ENCODE data around the gene PODN.

Gene PODN

GRCh38 chr1:53125623-53126360 lies 63.8 kb downstream of the PODN start:
- H3K9ac ChIP-seq (ENCODE audit: low read length): no peak overlapping the region
- no peak overlapping the region for H3K4me2 ChIP-seq (ENCODE audit: low read depth, low read length)
- H2AFZ ChIP-seq (ENCODE audit: low read length): no peak overlapping the region
- no peaks in the 10 kb centered on the region for H3F3A ChIP-seq (ENCODE audit: insufficient read depth, low read length)
- no peaks in the 10 kb centered on the region for H3K9me3 ChIP-seq (replicated peaks; ENCODE audit: insufficient read depth, low read length)
- no peaks in the 10 kb centered on the region for H3K27me3 ChIP-seq (replicated peaks; ENCODE audit: insufficient read depth, low read length)
- H3K79me2 ChIP-seq (ENCODE audit: low read length): no peaks in the 10 kb centered on the region
- H3K36me3 ChIP-seq (replicated peaks; ENCODE audit: insufficient read depth, low read length): no peaks in the 10 kb centered on the region
- H3K9me2 ChIP-seq (replicated peaks; ENCODE audit: insufficient read depth, low read length): no peaks in the 10 kb centered on the region
- no peak for DNase-seq
- H4K20me1 ChIP-seq (ENCODE audit: insufficient read depth, low read length): no peaks in the 10 kb centered on the region
- H3K4me1 ChIP-seq (ENCODE audit: low read length): no peaks in the 10 kb centered on the region
- H3K27ac ChIP-seq (ENCODE audit: low read length): no peak overlapping the region
- TF ChIP-seq CTCF (IDR thresholded peaks at IDR 0.05; ENCODE audit: low read length) (no peak), EZH2phosphoT487 (IDR thresholded peaks at IDR 0.05; ENCODE audit: low read length) (no peak), EZH2 (optimal IDR thresholded peaks at IDR 0.05; ENCODE audit: low read depth, low read length) (no peak)
- H3K4me3 ChIP-seq (ENCODE audit: low read length): no peak overlapping the region

DNA sequence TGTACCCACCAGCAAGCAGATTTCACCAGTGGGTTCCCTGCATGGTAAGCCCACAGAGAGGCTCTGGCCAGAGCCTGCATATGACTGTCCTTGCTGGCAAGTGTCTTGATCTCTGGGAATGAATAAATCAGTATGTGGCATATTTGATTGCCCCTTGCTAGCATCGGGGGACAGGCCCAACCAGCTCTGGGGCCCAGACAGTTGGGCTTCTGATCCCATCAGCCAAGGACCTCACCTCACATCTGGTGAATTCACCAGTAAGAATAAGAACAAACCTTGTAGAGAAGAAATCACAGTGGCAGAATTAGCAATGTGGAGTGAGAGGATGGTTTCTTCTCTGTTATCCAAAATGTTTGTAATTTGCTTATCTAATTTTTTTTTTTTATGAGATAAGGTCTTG lies 64.5 kb downstream of the PODN start:
- Histone ChIP-seq H3K4me1 (ENCODE audit: low read length) (no peaks in the 10 kb centered on the region), H3K27ac (ENCODE audit: low read length) (no peak overlapping the region), H3K9me3 (replicated peaks; ENCODE audit: insufficient read depth, low read length) (no peaks in the 10 kb centered on the region), H3K36me3 (replicated peaks; ENCODE audit: insufficient read depth, low read length) (no peaks in the 10 kb centered on the region), H3K4me2 (ENCODE audit: low read depth, low read length) (no peak overlapping the region), H3F3A (ENCODE audit: insufficient read depth, low read length) (no peaks in the 10 kb centered on the region), H3K27me3 (replicated peaks; ENCODE audit: insufficient read depth, low read length) (no peaks in the 10 kb centered on the region), H2AFZ (ENCODE audit: low read length) (no peak overlapping the region), H4K20me1 (ENCODE audit: insufficient read depth, low read length) (no peaks in the 10 kb centered on the region), H3K9me2 (replicated peaks; ENCODE audit: insufficient read depth, low read length) (no peaks in the 10 kb centered on the region), H3K9ac (ENCODE audit: low read length) (no peak overlapping the region), H3K79me2 (ENCODE audit: low read length) (no peaks in the 10 kb centered on the region), H3K4me3 (ENCODE audit: low read length) (no peak overlapping the region)
- no peak for TF ChIP-seq EZH2 (optimal IDR thresholded peaks at IDR 0.05; ENCODE audit: low read depth, low read length)
- TF ChIP-seq CTCF (IDR thresholded peaks at IDR 0.05; ENCODE audit: low read length): no peak
- TF ChIP-seq EZH2phosphoT487 (IDR thresholded peaks at IDR 0.05; ENCODE audit: low read length): no peak
- no peak for DNase-seq

DNA sequence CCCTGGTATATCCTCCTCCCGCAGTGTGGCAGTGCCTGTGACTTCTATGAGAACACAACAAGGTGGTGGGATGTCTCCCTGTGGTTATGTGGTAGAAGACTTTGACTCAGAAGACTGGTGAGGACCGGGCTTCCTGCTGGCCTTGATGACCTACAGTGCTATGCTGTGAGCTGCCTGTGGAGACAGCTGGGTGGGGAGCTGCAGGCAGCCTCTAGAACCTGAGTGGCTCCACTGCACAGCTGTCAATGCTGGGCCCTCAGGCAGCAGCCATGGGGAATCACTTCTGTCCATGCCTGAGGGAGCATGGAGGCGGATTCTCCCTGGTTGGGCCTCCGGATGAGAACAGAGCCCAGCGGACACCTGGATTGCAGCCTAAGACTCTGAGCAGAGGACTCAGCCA lies 65.5 kb downstream of the PODN start:
- Histone ChIP-seq H3K4me3 (ENCODE audit: low read length) (no peak overlapping the region), H3K9me2 (replicated peaks; ENCODE audit: insufficient read depth, low read length) (no peaks in the 10 kb centered on the region), H4K20me1 (ENCODE audit: insufficient read depth, low read length) (no peaks in the 10 kb centered on the region), H3K36me3 (replicated peaks; ENCODE audit: insufficient read depth, low read length) (no peaks in the 10 kb centered on the region), H3K4me1 (ENCODE audit: low read length) (no peaks in the 10 kb centered on the region), H2AFZ (ENCODE audit: low read length) (no peak overlapping the region), H3K27ac (ENCODE audit: low read length) (no peak overlapping the region), H3K9ac (ENCODE audit: low read length) (no peak overlapping the region), H3F3A (ENCODE audit: insufficient read depth, low read length) (no peaks in the 10 kb centered on the region), H3K27me3 (replicated peaks; ENCODE audit: insufficient read depth, low read length) (no peaks in the 10 kb centered on the region), H3K79me2 (ENCODE audit: low read length) (no peaks in the 10 kb centered on the region), H3K4me2 (ENCODE audit: low read depth, low read length) (no peak overlapping the region), H3K9me3 (replicated peaks; ENCODE audit: insufficient read depth, low read length) (no peaks in the 10 kb centered on the region)
- DNase-seq: no peak
- TF ChIP-seq CTCF (IDR thresholded peaks at IDR 0.05; ENCODE audit: low read length) (no peak), EZH2 (optimal IDR thresholded peaks at IDR 0.05; ENCODE audit: low read depth, low read length) (no peak), EZH2phosphoT487 (IDR thresholded peaks at IDR 0.05; ENCODE audit: low read length) (no peak)
